Endodermal cell (in vitro differentiated cells): ENCODE measurements around the gene FGFR3. TPM values are rescaled to one million over a fixed set of nuclear protein-coding genes. Genes with fewer than 3 reads are reported as not detected.

ENCODE experiments used
- DNase-seq: peaks from one replicate; pipeline ENCODE4 v3.0.0-alpha.2; 2017
- H3K27ac ChIP-seq: 2 replicates; pipeline ENCODE4 v1.5.1; 2013; ENCODE audit warnings: mild to moderate bottlenecking, low read depth, low read length, moderate library complexity
- H3K27me3 ChIP-seq: 2 replicates; pipeline ENCODE4 v1.6.1; 2013; ENCODE audit warnings: mild to moderate bottlenecking, low read length, moderate library complexity; ENCODE audit not compliant: insufficient read depth, control insufficient read depth, poor library complexity, severe bottlenecking
- H3K36me3 ChIP-seq: 2 replicates; pipeline ENCODE4 v1.7.0; 2013; ENCODE audit warnings: mild to moderate bottlenecking, low read length, moderate library complexity; ENCODE audit not compliant: control insufficient read depth, insufficient read depth
- H3K4me1 ChIP-seq: one replicate; pipeline ENCODE4 v1.7.0; 2013; ENCODE audit warnings: low read length; ENCODE audit not compliant: control insufficient read depth, insufficient read depth
- H3K4me3 ChIP-seq: 2 replicates; pipeline ENCODE4 v1.5.1; 2013; ENCODE audit warnings: mild to moderate bottlenecking, low read length, moderate library complexity
- H3K9ac ChIP-seq: 2 replicates; pipeline ENCODE4 v1.6.1; 2013; ENCODE audit warnings: mild to moderate bottlenecking, low read length, moderate library complexity; ENCODE audit not compliant: poor library complexity, severe bottlenecking; ENCODE audit errors: extremely low read depth
- H3K9me3 ChIP-seq: 2 replicates; pipeline ENCODE4 v1.6.1; 2013; ENCODE audit warnings: mild to moderate bottlenecking, low read length, moderate library complexity; ENCODE audit not compliant: control insufficient read depth
- H3K27ac Mint-ChIP-seq: 2 replicates; pipeline ENCODE4 v1.8.0; 2020; ENCODE audit warnings: mixed read lengths
- H3K27me3 Mint-ChIP-seq: 2 replicates; pipeline ENCODE4 v1.8.0; 2021; ENCODE audit warnings: mild to moderate bottlenecking, mixed read lengths; ENCODE audit not compliant: insufficient read depth
- H3K36me3 Mint-ChIP-seq: 2 replicates; pipeline ENCODE4 v1.8.0; 2020; ENCODE audit warnings: low read depth, mixed read lengths
- H3K4me1 Mint-ChIP-seq: 2 replicates; pipeline ENCODE4 v1.8.0; 2020; ENCODE audit warnings: mixed read lengths
- H3K4me3 Mint-ChIP-seq: 2 replicates; pipeline ENCODE4 v1.8.0; 2020; ENCODE audit warnings: mild to moderate bottlenecking, moderate library complexity, mixed read lengths
- H3K9me3 Mint-ChIP-seq: 2 replicates; pipeline ENCODE4 v1.8.0; 2020; ENCODE audit warnings: mild to moderate bottlenecking, mixed read lengths
- WGBS, 2 experiments: methylation state at CpG; one replicate each; pipeline versions ENCODE4 v1.1.5 to v1.1.7; 2013; ENCODE audit warnings: missing lambda C conversion rate in 2 of 2, mixed read lengths in 1 of 2; ENCODE audit not compliant: insufficient coverage in 1 of 2, insufficient read length in 1 of 2; 5-methylcytosine and 5-hydroxymethylcytosine counted together
- total RNA-seq, 2 donors: library from RNA; stranded (reverse); fragmentation: NEBNext Ultra II Directional in 1 of 2; extraction: Animal tissue kit (Norgen Biotek cat#: 25700) in 1 of 2; gene quantifications; 2 replicates in 1 of 2; 3 replicates in 1 of 2; pipeline ENCODE4 v1.2.1, GENCODE V29; 2021
- TF ChIP-seq, protein P1 (sequence below): fragments of 200-600 bp; sonication (generic); conservative IDR thresholded peaks from 2 replicates; pipeline ENCODE4 v1.5.0; 2021; ENCODE audit warnings: antibody characterized with exemption, mild to moderate bottlenecking

Gene FGFR3
- total RNA-seq, 2 donors from 2014 or later: 107 to 125 TPM

DNA sequence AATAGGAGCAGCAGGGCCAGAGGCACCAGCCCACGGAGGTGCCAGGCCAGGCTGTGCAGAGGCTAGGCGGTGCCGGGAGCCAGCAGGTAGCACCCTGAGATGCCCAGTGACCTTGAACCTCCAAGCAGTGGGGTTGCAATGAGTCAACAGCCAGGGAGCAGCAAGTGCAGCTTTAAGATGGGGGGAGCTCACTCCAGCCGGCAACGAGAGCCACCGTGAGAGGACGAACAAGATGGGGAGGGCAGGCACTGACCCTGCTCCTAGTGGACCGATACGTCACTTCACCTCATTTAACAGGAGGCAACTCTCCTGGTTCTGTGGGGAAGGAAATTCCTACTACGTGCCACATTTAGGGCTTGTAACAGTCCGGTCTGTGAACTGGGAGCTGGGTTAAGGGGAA is 58.1 kb downstream of the FGFR3 start:
- H3K9me3 Mint-ChIP-seq: no peaks in the 10 kb centered on the region
- Histone ChIP-seq H3K4me1 (no peaks in the 10 kb centered on the region), H3K27ac (no peak overlapping the region), H3K36me3 (peaks cover 16% of the 10 kb centered on the region), H3K4me3 (no peak overlapping the region), H3K9ac (no peak overlapping the region), H3K27me3 (no peaks in the 10 kb centered on the region), H3K9me3 (no peaks in the 10 kb centered on the region)
- no peak for DNase-seq
- peaks cover 19% of the 10 kb centered on the region for H3K4me1 Mint-ChIP-seq
- no peak overlapping the region for H3K4me3 Mint-ChIP-seq
- H3K27ac Mint-ChIP-seq: no peak overlapping the region
- H3K27me3 Mint-ChIP-seq: no peaks in the 10 kb centered on the region
- 91 to 94% methylated on average over 9 to 11 of the region's 11 CpGs for WGBS, 2 experiments
- TF ChIP-seq, protein P1, sequence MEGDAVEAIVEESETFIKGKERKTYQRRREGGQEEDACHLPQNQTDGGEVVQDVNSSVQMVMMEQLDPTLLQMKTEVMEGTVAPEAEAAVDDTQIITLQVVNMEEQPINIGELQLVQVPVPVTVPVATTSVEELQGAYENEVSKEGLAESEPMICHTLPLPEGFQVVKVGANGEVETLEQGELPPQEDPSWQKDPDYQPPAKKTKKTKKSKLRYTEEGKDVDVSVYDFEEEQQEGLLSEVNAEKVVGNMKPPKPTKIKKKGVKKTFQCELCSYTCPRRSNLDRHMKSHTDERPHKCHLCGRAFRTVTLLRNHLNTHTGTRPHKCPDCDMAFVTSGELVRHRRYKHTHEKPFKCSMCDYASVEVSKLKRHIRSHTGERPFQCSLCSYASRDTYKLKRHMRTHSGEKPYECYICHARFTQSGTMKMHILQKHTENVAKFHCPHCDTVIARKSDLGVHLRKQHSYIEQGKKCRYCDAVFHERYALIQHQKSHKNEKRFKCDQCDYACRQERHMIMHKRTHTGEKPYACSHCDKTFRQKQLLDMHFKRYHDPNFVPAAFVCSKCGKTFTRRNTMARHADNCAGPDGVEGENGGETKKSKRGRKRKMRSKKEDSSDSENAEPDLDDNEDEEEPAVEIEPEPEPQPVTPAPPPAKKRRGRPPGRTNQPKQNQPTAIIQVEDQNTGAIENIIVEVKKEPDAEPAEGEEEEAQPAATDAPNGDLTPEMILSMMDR: peak; percentile 53
- H3K36me3 Mint-ChIP-seq: peaks cover 16% of the 10 kb centered on the region

DNA sequence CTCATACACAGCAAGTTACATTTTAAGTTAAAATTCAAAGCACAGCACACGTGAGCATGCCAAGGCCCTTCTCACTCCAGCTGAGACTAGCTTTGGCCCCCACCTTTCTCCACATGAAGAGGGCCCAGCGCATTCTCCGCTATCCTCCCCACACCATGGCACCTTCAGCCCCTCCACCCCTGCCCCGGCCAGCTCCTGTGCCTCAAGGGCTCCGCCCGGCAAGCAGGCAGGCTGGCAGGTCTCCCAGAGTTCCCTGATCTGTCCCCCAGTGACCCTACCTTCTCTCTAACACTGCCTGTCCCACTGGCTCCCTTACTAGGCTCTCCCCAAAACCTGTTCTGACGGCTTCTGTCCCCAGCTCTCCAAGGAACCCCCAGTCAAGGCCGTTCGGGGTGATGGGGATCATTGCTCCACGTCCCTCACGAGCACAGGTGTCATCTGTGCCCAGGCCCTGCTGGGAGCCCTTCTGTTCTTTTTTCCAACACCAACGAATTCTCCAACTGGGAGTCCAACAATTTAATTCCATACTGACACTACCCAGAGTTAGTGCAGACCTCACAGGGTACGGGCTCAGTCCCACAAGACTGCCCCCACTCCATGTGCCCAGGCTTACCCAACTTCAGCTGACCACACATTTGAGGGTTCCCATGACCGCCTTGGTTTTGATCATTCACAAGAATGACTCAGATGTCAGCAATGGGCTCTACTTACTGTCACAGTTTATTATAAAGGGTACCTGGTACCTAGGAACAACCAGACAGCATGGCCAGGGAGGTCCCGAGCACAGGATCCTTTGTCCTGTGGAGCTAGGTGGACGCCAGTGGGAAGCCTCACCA is 58.7 kb downstream of the FGFR3 start:
- H3K9ac ChIP-seq: no peak overlapping the region
- no peaks in the 10 kb centered on the region for H3K4me1 ChIP-seq
- TF ChIP-seq, protein P1: no peak
- Mint-ChIP-seq H3K27ac (no peak overlapping the region), H3K9me3 (no peaks in the 10 kb centered on the region), H3K4me1 (peaks cover 19% of the 10 kb centered on the region), H3K4me3 (no peak overlapping the region), H3K27me3 (peaks cover under 1% of the 10 kb centered on the region), H3K36me3 (peaks cover 11% of the 10 kb centered on the region)
- no peaks in the 10 kb centered on the region for H3K27me3 ChIP-seq
- no peak overlapping the region for H3K27ac ChIP-seq
- H3K9me3 ChIP-seq: no peaks in the 10 kb centered on the region
- DNase-seq: no peak
- H3K4me3 ChIP-seq: no peak overlapping the region
- WGBS, 2 experiments: 88 to 93% methylated on average over 12 to 16 of the region's 16 CpGs
- H3K36me3 ChIP-seq: peaks cover 11% of the 10 kb centered on the region

- WGBS, 2 experiments: 91 to 100% methylated on average over 3 to 9 of the region's 9 CpGs
- Histone ChIP-seq H3K27ac (no peak overlapping the region), H3K27me3 (peaks cover 12% of the 10 kb centered on the region), H3K9me3 (no peaks in the 10 kb centered on the region), H3K9ac (no peak overlapping the region), H3K36me3 (peaks cover 6% of the 10 kb centered on the region), H3K4me1 (no peaks in the 10 kb centered on the region), H3K4me3 (no peak overlapping the region)
- TF ChIP-seq, protein P1: no peak
- H3K27me3 Mint-ChIP-seq: peaks cover 12% of the 10 kb centered on the region
- no peaks in the 10 kb centered on the region for H3K9me3 Mint-ChIP-seq
- H3K36me3 Mint-ChIP-seq: peaks cover 5% of the 10 kb centered on the region
- DNase-seq: no peak
- H3K4me1 Mint-ChIP-seq: peaks cover 19% of the 10 kb centered on the region
- H3K27ac Mint-ChIP-seq: no peak overlapping the region
- H3K4me3 Mint-ChIP-seq: peak overlapping the region; percentile 7
Observed at GRCh38 chr4:1852904-1853623, 60.0 kb downstream of the FGFR3 start.
